GM12892 (cell line): ENCODE data around the gene CDK11A.

ENCODE experiments used
- POLR2A ChIP-seq: IDR thresholded peaks from 2 replicates; pipeline ENCODE4 v1.6.1; 2011; ENCODE audit warnings: low read depth, low read length, control low read depth
- POLR2AphosphoS5 ChIP-seq: IDR thresholded peaks from 2 replicates; pipeline ENCODE4 v1.6.1; 2011; ENCODE audit warnings: low read depth, low read length, control low read depth
- TAF1 ChIP-seq: IDR thresholded peaks from 2 replicates; pipeline ENCODE4 v1.6.1; 2011; ENCODE audit warnings: low read depth, mild to moderate bottlenecking, control low read depth, low read length, borderline replicate concordance

- no peak for TF ChIP-seq POLR2A
- TF ChIP-seq POLR2AphosphoS5 = no peak
- no peak for TF ChIP-seq TAF1
Measured at GRCh38 chr1:1773874-1774273, 49.7 kb upstream of the CDK11A start.
